HG03565 (cell line): Measurements from ENCODE around the gene CHPF.
A peak's percentile ranks its signal among the peaks of the same experiment; 100 is the strongest.

Source experiments
- ATAC-seq: cut with Tn5 transposase; IDR thresholded peaks from one replicate; pipeline ENCODE4 v1.9.1; 2021; ENCODE audit warnings: mild to moderate bottlenecking, moderate library complexity; ENCODE audit not compliant: unreplicated experiment

The CHPF gene

GRCh38 chr2:219498280-219499057 lies 45.1 kb downstream of the CHPF start, which contains the start of gene GMPPA:
Gene GMPPA (plus strand): TSS chr2:219498891. CDS start chr2:219499976, 1,085 bp downstream.
- peak; percentile 96 for ATAC-seq

GRCh38 chr2:219497495-219498279 lies 45.9 kb downstream of the CHPF start:
- no peak for ATAC-seq

GRCh38 chr2:219496825-219497494 lies 46.6 kb downstream of the CHPF start:
- no peak for ATAC-seq

GRCh38 chr2:219496247-219496824 lies 47.3 kb downstream of the CHPF start:
- ATAC-seq, result no peak

- no peak for ATAC-seq
Measured at GRCh38 chr2:219495531-219496122, 48.0 kb downstream of the CHPF start.

GRCh38 chr2:219494952-219495530 lies 48.6 kb downstream of the CHPF start:
- ATAC-seq, result no peak

- no peak for ATAC-seq
Measured at GRCh38 chr2:219493086-219493485, 50.5 kb downstream of the CHPF start.

- no peak for ATAC-seq
Measured at GRCh38 chr2:219492575-219492974, 51.0 kb downstream of the CHPF start.

- ATAC-seq, result no peak
Measured at GRCh38 chr2:219491278-219491963, 52.2 kb downstream of the CHPF start.

- no peak for ATAC-seq
Measured at GRCh38 chr2:219490600-219491130, 52.9 kb downstream of the CHPF start.

- no peak for ATAC-seq
Measured at GRCh38 chr2:219490186-219490585, 53.4 kb downstream of the CHPF start.

GRCh38 chr2:219489315-219489714 lies 54.3 kb downstream of the CHPF start:
- ATAC-seq, result no peak
